Fibroblast of skin of left biceps (primary cell): ENCODE results near the gene FCRL6.

Source experiments
- DNase-seq, 2 experiments: peaks; one replicate each; pipeline ENCODE4 v3.0.0-alpha.2; 2013; ENCODE audit warnings: low read depth in 2 of 2

Gene FCRL6

DNA sequence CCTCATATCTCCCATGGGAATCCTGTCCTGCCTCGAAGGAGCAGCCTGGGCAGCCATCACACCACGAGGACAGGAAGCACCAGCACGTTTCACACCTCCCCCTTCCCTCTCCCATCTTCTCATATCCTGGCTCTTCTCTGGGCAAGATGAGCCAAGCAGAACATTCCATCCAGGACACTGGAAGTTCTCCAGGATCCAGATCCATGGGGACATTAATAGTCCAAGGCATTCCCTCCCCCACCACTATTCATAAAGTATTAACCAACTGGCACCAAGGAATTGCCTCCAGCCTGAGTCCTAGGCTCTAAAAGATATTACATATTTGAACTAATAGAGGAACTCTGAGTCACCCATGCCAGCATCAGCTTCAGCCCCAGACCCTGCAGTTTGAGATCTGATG is 33.2 kb downstream of the FCRL6 start:
- DNase-seq, result no peak

DNA sequence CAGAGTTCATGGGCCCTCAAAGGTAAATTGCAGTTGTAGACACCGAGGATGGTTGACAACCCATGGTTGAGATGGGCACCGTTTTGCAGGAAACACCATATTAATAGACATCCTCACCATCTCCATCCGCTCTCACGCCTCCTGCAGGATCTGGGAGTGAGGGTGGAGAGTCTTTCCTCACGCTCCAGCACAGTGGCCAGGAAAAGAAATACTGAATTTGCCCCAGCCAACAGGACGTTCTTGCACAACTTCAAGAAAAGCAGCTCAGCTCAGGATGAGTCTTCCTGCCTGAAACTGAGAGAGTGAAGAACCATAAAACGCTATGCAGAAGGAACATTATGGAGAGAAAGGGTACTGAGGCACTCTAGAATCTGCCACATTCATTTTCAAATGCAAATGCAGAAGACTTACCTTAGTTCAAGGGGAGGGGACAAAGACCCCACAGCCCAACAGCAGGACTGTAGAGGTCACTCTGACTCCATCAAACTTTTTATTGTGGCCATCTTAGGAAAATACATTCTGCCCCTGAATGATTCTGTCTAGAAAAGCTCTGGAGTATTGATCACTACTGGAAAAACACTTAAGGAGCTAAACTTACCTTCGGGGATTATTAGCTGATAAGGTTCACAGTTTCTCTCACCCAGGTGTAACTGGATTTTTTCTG is 33.8 kb downstream of the FCRL6 start:
- no peak for DNase-seq

DNA sequence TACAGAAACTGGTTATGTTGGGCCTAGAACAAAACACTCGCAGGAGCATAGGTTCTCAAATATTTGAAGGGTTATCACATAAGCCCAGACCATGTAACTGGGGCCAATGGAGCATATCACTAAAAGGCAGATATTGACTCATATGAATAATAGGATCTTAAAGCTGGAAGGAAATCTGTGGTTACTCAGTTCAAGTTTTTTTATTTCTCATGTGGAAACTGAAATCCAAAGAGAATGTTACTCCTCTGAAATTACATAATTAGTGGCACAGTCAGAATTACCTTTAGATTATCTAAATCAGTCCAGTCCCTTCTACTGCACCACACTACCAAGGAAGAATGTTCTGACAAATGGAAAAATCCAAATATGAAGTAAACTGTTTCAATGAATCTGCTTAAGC is 36.6 kb downstream of the FCRL6 start:
- no peak for DNase-seq

DNA sequence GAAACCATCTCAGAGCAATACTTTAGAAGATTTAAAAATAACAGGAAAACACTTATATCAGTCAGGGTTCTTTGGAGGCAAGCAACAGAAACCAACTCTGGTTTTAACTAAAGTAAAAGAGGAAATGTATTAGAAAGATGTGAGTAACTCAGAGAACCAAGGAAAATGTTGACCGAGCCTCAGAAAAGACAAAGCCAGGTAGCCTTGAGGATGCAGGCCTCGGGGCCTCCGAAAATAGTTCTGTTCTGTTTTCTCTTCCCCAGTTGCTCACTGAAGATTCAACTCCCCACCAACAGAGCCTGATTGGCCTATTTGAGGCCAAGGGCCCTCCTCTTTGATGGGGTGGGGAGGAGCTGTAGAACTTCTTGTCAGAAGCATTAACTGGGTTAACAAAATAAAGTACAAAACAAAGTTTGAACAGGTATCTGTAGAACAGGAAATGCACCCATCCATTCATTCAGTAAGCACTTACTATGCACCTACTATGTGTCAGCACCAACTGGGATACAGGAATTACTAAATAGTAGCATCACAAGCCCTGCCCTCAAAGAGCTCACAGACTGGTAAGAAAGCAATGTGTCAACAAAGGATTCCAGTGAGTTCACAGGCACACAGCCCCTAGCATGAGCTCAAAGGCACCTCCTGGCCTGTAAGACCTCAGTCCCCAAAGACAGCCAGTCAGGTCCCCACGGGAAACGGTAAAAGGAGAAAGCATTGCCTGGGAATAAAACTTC is 37.1 kb downstream of the FCRL6 start:
- no peak for DNase-seq

DNA sequence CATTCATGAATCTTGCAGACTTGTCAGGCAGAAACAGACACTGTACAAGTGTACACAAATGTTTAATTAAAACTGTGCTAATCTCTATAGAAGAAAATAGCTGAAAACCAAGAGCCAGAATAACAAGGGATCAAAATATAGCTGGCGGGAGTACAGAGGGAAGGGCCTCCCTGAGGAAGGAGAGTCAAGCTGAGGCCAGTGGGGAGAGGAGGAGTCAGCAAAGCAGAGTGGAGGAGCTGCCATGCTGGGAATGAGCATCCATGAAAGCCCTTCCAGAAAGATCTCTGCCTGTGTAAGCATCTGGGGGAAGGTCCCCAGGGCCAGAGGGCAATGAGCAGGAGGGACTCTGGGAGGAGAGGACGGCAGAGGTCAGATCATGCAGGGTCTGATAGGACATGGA is 39.6 kb downstream of the FCRL6 start:
- no peak for DNase-seq

DNA sequence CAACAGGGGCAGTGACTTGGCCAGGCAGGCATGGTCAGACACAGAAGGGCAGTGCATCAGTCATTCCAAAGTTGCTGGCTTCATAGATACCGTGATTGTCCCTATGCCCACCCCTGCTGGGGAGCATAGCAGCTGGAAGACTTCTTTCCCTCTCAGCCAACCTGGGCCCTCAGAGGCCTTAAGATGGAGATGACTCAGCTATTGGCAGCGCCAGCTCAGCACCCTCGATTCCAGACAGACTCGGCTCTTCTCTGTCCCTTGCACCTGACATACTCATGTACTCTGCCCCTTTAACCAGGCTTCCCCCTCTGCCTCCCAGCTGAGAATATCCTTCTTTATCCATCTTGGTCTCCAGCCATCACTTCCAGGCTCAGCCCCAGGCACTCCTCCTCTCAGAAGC is 41.3 kb downstream of the FCRL6 start:
- DNase-seq, result no peak

DNA sequence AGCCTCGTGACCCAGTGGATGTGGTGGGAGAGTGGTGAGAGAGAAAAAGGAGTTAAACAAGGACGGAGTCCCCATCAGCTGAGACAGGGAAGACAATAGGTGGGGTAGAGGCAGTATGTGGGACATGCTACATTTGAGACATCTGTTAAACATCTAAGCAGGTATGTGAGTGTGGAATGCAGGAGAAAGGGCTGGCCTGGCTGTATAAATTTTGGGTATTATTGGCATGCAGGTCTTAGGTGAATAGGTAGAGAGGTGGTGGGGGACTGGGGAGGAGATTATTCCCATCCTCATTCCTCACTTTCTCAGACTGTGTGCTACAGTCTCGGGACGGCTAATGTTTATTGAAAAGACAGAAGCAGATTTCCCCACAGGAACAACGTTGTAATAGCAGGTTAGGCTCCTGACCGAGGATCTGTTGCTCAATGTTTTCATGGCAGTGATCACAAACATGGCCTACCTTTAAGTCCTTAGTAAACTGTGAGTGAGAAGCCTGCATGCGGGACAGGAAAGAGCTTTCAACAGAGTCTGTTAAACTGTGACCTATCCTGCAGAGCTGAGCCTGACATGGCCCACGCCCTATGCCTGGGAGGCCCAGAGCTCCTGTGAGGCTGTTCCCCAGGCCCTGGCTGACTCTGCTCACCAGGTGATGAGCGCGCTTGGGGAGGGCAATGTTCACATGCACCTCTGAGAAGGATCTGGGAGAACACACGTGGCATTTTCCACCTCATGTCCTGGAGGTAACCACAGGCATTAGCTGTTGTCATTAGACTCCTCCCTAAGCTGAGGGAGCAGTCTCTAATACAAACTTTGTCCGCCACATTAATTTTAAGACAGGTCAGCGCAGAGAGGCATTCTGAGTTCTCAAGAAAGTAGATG is 43.8 kb downstream of the FCRL6 start:
- DNase-seq, result no peak

DNA sequence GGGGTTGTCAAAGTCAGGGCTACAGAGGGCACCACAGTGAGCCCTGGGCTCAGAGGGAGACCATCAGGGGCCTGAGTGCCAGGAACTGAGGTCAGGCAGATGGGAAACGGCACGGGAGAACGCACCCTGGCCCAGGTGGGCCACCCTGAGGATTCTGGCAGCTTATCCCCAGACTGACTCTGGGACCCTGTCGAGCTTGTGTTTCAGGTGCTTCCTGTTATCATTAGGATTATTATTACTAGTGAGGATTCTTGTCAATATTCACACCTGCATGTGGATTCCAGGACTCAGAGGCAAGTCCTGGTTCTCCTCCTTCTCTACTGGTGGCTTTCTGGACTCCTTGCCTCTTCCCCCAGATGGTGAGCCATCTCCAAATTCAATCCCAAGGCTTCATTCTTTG is 45.1 kb downstream of the FCRL6 start:
- DNase-seq, result no peak

DNA sequence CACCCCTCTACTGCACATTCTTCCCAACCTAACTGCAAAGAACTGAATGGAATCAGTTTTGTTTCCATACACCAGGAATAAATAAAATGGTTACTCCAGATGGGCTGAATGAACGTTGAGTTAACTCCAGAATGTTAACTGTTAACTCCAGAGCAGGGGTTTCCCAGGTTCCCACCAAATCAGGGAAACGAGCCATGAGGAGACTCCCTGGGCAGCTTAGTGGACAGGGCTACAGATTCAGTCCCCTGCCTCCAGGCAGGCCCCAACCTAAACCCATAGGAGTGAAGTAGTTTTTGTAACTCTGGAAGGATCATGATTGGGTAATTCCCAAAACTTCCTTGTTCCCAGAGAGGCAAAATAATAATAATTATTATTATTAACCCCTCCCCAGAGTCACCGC is 46.2 kb downstream of the FCRL6 start:
- DNase-seq, result no peak

DNA sequence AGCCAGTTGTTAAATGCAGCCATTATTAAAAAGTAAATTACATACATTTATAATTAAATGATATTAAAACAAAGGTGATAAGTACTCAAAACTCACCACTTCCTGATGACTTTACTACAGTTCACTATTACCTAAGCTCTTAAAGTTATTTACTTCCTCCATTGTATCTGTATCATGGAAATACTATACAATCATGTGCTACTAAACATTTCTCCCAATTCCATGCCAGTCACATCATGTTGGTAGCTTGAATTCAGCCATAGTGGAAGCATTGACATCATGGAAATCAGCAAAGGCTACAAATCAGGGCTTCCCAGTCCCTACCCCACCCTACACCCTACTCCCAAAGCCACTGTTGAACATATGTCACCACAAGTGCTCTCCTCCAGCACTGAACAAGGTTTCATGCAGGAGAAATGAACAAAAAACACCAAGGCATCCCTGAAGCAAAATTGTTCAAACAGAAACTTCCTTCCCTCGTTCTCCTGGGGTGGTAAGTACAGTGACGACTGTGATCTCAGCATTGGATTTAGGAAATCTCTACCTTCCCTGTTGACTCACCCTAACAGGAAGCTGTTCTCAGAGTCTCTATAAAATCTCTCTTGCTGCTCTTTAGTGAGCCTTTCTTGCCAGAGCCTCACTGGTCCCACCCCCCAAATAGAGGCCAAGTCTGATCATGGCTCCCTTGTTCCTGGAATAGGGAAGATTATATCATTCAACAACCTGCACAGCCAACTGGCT is 47.6 kb downstream of the FCRL6 start:
- DNase-seq, result no peak

DNA sequence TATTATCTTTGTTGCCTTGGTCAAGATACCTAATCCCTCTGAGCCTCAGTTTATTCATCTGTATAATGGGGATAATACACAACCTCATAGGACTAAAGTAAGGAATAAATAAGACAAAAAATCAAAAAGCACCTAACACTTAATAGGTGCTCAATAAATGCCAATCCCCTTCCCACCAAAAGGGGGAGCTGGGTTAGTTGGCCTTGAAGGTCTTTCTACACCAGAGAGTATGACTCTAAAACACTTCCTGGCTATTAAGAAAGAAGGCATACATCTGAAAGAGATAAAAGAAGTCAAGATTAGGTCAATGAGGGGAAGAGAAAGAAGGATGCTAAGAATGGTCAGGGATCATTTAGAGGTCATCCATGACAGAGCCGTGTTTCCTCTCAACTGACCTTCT is 49.2 kb downstream of the FCRL6 start:
- DNase-seq, result no peak

DNA sequence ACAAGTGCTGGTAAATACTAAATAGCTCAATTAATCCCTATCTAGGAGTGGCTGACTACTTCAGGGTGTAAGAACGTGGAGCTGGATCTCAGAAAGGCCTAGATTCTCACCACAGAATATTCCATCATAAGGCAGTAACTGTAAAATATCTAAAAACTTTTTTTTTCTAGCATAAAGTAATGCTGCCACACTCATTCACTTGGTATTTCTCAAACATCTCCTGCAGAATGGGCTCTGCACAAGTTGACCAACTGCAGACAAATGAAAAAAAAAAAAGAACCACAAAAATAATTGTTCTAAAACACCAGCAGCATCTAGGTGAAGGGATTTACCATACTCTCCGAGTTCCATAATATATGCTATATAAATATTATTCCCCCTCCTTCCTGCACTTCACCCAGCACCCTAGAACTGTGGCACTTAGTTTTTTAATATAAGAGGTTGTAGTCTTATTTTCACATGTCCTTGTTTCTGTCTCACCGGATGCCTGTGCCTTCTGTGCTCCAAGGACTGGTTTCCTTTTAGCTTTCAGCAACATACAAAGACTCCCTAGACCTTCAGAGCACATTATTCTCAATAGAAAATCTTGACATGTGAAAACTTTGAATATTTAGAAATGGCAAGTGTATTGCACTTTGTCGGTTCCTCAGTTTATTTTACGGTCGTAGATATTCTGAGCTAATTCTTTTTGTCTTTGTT is 51.4 kb downstream of the FCRL6 start:
- no peak for DNase-seq

DNA sequence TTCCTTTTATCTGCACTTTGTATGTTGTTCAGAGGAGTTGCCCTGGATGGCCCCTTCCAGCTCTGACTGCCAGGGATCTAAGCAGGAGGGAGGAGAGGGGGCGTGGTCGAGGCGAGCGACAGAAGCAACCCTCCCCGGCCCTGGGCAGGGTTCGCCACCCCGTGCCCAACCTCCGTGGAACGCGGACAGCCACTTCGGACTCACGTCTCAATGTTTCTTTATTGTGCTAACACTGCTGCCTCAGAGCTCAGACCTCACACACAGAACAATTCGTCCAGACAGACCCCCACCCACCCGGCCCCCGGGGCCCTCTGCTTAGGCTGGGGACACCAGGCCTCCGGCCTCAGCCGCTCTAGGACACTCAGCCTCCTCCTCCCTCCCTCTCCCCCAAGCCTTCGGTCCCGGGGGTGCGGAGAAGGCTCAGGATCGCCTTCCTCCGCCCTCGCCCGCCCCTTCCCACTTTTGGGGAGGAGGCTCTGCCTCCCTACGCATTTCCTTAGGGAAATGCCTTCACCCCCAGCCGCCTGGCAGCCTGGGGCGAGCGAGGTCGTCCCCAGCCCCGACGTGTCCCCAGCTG is 52.0 kb downstream of the FCRL6 start:
- DNase-seq, result no peak

DNA sequence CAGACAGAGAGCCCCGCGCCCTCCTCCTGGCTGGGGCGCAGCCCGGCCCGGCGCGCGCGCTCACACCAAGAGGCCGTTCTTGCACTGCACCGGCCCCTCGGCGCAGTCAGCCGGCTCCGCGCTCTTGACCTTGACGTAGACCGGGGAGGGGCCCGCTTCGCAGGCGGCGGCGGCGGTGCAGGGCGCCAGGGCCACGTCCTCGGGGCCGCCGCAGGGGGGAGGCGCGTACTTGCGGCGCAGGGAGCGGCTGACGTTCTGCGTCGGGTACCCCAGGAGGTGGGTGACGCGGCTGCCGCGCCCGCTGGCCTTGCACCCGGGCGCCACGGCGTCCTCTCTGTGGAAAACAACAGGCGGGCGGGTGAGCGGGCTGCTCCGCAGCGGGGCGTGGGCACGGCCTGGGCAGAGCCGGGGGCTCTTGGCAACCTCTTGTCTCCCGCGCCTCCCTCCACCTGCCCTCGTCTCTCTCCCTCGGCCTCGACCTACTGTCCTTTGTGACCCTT is 52.6 kb downstream of the FCRL6 start:
- peak; percentile 44 to 54 for DNase-seq

DNA sequence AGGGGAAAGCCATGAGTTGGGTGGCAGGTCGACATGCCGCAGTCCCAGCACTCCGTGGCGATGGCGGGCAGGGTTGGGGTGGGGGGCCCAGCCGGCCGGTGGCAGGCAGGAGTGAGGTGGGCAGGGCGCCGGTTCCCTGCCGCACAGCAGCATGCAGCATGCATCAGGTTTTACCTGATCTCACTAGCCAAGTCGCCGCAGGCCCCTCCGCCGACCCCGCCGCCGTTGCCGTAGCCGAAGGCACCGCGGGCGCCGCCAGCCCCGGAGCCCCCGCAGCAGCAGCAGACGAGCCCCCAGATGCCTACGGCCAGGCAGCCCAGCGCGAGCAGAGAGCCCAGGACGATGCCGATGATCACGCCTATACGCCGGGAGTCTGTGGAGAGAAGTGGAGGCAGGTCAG is 53.5 kb downstream of the FCRL6 start:
- DNase-seq, result no peak

DNA sequence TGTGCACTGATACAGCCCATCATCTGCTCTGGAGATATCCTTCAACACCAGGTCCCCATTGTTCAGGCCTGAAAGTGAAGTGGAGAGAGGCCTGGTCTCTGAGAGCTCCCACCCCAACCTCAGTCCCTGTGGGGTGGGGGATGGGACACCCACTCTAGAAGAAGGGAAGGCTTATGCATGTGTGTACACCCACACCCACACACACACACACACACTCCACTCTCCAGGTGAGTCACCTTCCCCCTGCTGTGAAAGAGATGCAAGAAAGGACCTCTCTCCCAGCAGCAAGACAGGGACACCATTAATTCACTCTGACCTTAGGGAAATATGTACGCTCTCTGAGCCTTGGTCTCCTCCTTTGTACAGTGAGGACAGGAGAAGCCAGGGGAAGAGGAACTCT is 54.4 kb downstream of the FCRL6 start:
- DNase-seq, result no peak

DNA sequence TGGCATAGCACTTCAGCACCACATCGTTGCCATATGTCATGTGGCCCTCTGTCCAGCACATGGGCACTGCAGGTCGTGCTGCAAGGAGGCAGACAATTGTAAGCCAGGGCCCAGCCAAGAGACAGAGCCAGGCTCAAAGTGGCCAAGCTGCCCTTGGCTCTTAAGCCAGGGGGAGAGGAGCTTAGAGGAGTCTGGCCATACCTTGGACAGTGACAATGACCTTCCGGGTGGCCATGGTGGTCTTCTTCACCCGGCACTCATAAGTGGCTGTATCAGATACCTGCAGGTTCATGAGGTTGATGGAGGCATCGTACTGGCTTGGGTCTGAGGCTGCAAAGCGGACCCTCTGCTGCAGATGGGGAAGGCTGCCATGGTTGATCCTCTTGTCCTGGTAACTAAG is 55.7 kb downstream of the FCRL6 start:
- no peak for DNase-seq

DNA sequence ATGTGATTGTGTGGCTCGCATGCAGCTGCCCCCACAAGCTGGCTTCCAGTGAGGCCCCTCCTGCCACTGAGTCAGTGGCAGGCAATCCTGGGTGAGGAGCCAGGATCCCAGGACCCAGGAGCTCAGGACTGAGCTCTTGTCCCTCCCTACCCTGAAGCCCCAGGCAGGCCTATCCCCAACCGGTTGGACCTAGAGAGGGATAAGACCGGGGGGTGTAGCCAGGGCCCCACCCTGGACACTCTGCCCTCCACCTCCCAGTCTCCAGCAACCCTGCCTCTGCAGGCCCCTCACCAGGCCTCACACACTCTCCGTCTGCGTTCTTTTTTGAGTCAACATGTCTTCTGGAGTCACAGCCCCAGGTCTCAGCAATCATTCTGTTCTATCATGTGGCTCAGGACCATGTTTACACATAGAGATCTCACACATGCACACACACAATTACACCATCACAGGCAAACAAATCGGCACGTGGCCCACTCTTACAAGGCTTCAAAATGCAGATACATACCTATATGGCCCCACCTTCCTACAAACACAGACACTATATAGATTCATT is 57.7 kb downstream of the FCRL6 start:
- no peak for DNase-seq

DNA sequence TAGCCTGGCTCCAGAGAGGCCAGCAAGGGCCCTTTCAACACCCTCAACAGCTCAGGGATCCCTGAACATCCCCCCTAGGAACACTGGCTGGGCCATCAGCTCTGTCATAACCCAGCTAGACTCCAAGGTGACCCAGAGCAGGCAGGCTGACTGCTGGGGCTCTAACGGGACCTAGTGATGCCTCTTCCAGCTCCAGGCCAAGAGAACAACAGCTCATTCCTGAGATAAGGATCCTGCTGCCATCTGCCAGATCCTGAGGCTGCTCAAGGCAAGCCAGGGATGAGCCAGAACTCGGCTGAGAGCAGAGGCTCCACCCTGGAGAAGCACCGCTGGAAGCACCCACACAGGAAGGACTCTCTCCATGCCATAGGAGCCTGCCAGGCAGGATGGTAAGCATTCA is 58.3 kb downstream of the FCRL6 start:
- no peak for DNase-seq

DNA sequence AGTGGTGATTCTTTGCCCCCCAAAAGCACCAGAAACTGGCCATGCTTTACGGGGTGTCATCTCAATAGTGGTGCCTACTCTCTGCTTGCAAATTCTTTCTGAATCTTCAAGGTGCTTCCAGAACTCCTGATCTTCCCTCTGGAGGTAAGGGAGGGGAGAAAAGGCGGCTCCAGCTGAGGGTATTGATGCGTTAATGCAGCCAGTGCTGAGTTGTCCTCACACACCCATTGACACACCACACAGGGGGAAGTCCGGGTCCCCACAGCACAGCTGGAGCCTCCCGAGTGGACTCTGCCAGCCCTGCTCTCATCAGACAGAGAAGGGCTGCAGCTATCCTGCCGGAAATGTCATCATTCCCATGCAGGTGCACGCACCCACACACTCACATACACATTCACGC is 59.1 kb downstream of the FCRL6 start:
- no peak for DNase-seq

DNA sequence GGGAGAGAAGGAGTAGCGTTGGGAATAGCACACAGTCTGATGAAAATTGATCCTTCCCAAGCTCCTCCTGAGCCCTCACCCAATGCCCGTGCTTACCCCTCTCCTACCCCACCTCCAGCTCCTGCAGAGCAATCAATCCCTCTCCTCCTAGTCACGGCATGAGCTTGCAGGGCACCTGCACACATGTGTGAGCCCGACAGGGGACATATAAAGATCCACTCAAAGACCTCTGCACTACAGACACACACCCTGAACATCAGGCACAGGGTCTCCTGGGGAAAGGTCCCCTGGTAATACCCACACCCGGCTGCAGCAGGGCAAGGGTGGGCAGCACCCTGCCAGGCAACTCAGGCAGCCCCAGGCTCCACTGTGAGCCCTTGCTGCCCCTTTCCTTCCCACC is 59.9 kb downstream of the FCRL6 start:
- DNase-seq, result no peak
